ENCODE data around the gene LCLAT1.
A peak's percentile ranks its signal among the peaks of the same experiment; 100 is the strongest.
"Not testable (repeated sequence)": the region's sequence is repeated elsewhere in the genome, so short reads cannot be mapped to it uniquely, and the experiment has no call there.

Gene LCLAT1

GRCh38 chr2:30459140-30459539 is 12.1 kb downstream of the LCLAT1 start:
- no peaks in the 10 kb centered on the region for H3K27me3 Mint-ChIP-seq

GRCh38 chr2:30462131-30462857 is 15.2 kb downstream of the LCLAT1 start:
- H3K27me3 Mint-ChIP-seq = no peaks in the 10 kb centered on the region
- peaks cover 19% of the 10 kb centered on the region for H3K36me3 Mint-ChIP-seq
- peaks cover 3% of the 10 kb centered on the region for H3K9me3 Mint-ChIP-seq
- no peak for ATAC-seq
- H3K4me3 Mint-ChIP-seq = no peak overlapping the region
- H3K27ac Mint-ChIP-seq = peak overlapping the region; percentile 11
- H3K4me1 Mint-ChIP-seq = peaks cover 68% of the 10 kb centered on the region

More at GRCh38 chr2:30459140-30459539, 12.1 kb downstream of the LCLAT1 start:
- Mint-ChIP-seq H3K4me3 (no peak overlapping the region), H3K27ac (peak overlapping the region; percentile 17), H3K9me3 (peaks cover 3% of the 10 kb centered on the region), H3K4me1 (peaks cover 70% of the 10 kb centered on the region), H3K36me3 (peaks cover 19% of the 10 kb centered on the region)
- no peak for ATAC-seq

- no peaks in the 10 kb centered on the region for H3K27me3 Mint-ChIP-seq
- no peak overlapping the region for H3K27ac Mint-ChIP-seq
- no peaks in the 10 kb centered on the region for H3K9me3 Mint-ChIP-seq
- H3K4me1 Mint-ChIP-seq = peaks cover 55% of the 10 kb centered on the region
- H3K4me3 Mint-ChIP-seq = no peak overlapping the region
- peaks cover 24% of the 10 kb centered on the region for H3K36me3 Mint-ChIP-seq
- no peak for ATAC-seq
These were observed 16.5 kb downstream of the LCLAT1 start for GRCh38 chr2:30463535-30463934.

- Mint-ChIP-seq H3K27me3 (no peaks in the 10 kb centered on the region), H3K27ac (no peak overlapping the region), H3K4me3 (no peak overlapping the region), H3K36me3 (peaks cover 21% of the 10 kb centered on the region), H3K9me3 (no peaks in the 10 kb centered on the region), H3K4me1 (peaks cover 51% of the 10 kb centered on the region)
- no peak for ATAC-seq
These were observed 17.6 kb downstream of the LCLAT1 start for GRCh38 chr2:30464544-30465170.

- H3K9me3 Mint-ChIP-seq = no peaks in the 10 kb centered on the region
- peaks cover 20% of the 10 kb centered on the region for H3K36me3 Mint-ChIP-seq
- H3K4me3 Mint-ChIP-seq = no peak overlapping the region
- no peak for ATAC-seq
- H3K27me3 Mint-ChIP-seq = no peaks in the 10 kb centered on the region
- no peak overlapping the region for H3K27ac Mint-ChIP-seq
- H3K4me1 Mint-ChIP-seq = peaks cover 49% of the 10 kb centered on the region
These were observed 18.1 kb downstream of the LCLAT1 start for GRCh38 chr2:30465171-30465545.

GRCh38 chr2:30466216-30466615 is 19.2 kb downstream of the LCLAT1 start:
- peaks cover 15% of the 10 kb centered on the region for H3K36me3 Mint-ChIP-seq
- H3K27me3 Mint-ChIP-seq = no peaks in the 10 kb centered on the region
- peak overlapping the region; percentile 74 for H3K27ac Mint-ChIP-seq
- H3K4me1 Mint-ChIP-seq = peaks cover 39% of the 10 kb centered on the region
- ATAC-seq = no peak
- H3K9me3 Mint-ChIP-seq = no peaks in the 10 kb centered on the region
- no peak overlapping the region for H3K4me3 Mint-ChIP-seq

GRCh38 chr2:30467062-30467826 is 20.2 kb downstream of the LCLAT1 start:
- H3K27me3 Mint-ChIP-seq, H3K4me3 Mint-ChIP-seq, ATAC-seq, H3K9me3 Mint-ChIP-seq, H3K36me3 Mint-ChIP-seq, H3K27ac Mint-ChIP-seq: not testable (repeated sequence)
- H3K4me1 Mint-ChIP-seq = peaks cover 37% of the 10 kb centered on the region

- no peak for ATAC-seq
- no peak overlapping the region for H3K4me3 Mint-ChIP-seq
- no peaks in the 10 kb centered on the region for H3K9me3 Mint-ChIP-seq
- peaks cover 6% of the 10 kb centered on the region for H3K36me3 Mint-ChIP-seq
- no peak overlapping the region for H3K27ac Mint-ChIP-seq
- no peaks in the 10 kb centered on the region for H3K27me3 Mint-ChIP-seq
- H3K4me1 Mint-ChIP-seq = peaks cover 29% of the 10 kb centered on the region
These were observed 23.4 kb downstream of the LCLAT1 start for GRCh38 chr2:30470426-30470825.

- Mint-ChIP-seq H3K27ac (peak overlapping the region; percentile 36), H3K36me3 (peaks cover 6% of the 10 kb centered on the region), H3K27me3 (no peaks in the 10 kb centered on the region), H3K4me3 (no peak overlapping the region), H3K4me1 (peaks cover 28% of the 10 kb centered on the region), H3K9me3 (no peaks in the 10 kb centered on the region)
- no peak for ATAC-seq
These were observed 25.3 kb downstream of the LCLAT1 start for GRCh38 chr2:30472326-30472725.

GRCh38 chr2:30475542-30475941 is 28.5 kb downstream of the LCLAT1 start:
- Mint-ChIP-seq H3K27ac (no peak overlapping the region), H3K4me1 (peaks cover 25% of the 10 kb centered on the region), H3K27me3 (no peaks in the 10 kb centered on the region), H3K36me3 (peaks cover 6% of the 10 kb centered on the region), H3K9me3 (no peaks in the 10 kb centered on the region), H3K4me3 (no peak overlapping the region)
- ATAC-seq = no peak

- peaks cover 36% of the 10 kb centered on the region for H3K4me1 Mint-ChIP-seq
- no peaks in the 10 kb centered on the region for H3K27me3 Mint-ChIP-seq
- ATAC-seq = no peak
- no peaks in the 10 kb centered on the region for H3K9me3 Mint-ChIP-seq
- H3K36me3 Mint-ChIP-seq = peaks cover 6% of the 10 kb centered on the region
- H3K4me3 Mint-ChIP-seq = no peak overlapping the region
- no peak overlapping the region for H3K27ac Mint-ChIP-seq
These were observed 29.6 kb downstream of the LCLAT1 start for GRCh38 chr2:30476636-30477035.

- H3K27ac Mint-ChIP-seq = peak overlapping the region; percentile 30
- no peak overlapping the region for H3K4me3 Mint-ChIP-seq
- peak; percentile 53 for ATAC-seq
- peaks cover 6% of the 10 kb centered on the region for H3K36me3 Mint-ChIP-seq
- peaks cover 16% of the 10 kb centered on the region for H3K4me1 Mint-ChIP-seq
- no peaks in the 10 kb centered on the region for H3K27me3 Mint-ChIP-seq
- no peaks in the 10 kb centered on the region for H3K9me3 Mint-ChIP-seq
These were observed 33.8 kb downstream of the LCLAT1 start for GRCh38 chr2:30480703-30481322.

GRCh38 chr2:30481323-30481800 is 34.3 kb downstream of the LCLAT1 start:
- Mint-ChIP-seq H3K27me3 (no peaks in the 10 kb centered on the region), H3K9me3 (peaks cover 1% of the 10 kb centered on the region), H3K36me3 (peaks cover 8% of the 10 kb centered on the region), H3K4me3 (no peak overlapping the region), H3K4me1 (peaks cover 18% of the 10 kb centered on the region), H3K27ac (peak overlapping the region; percentile 30)
- ATAC-seq = no peak

GRCh38 chr2:30482011-30482410 is 35.0 kb downstream of the LCLAT1 start:
- H3K4me3 Mint-ChIP-seq = no peak overlapping the region
- ATAC-seq = no peak
- H3K36me3 Mint-ChIP-seq = peaks cover 11% of the 10 kb centered on the region
- peaks cover 24% of the 10 kb centered on the region for H3K4me1 Mint-ChIP-seq
- no peaks in the 10 kb centered on the region for H3K27me3 Mint-ChIP-seq
- H3K9me3 Mint-ChIP-seq = peaks cover 2% of the 10 kb centered on the region
- no peak overlapping the region for H3K27ac Mint-ChIP-seq

GRCh38 chr2:30484145-30484544 is 37.1 kb downstream of the LCLAT1 start:
- Mint-ChIP-seq H3K4me1 (peaks cover 38% of the 10 kb centered on the region), H3K36me3 (peaks cover 10% of the 10 kb centered on the region), H3K27ac (no peak overlapping the region), H3K4me3 (no peak overlapping the region), H3K9me3 (peaks cover 2% of the 10 kb centered on the region), H3K27me3 (no peaks in the 10 kb centered on the region)
- ATAC-seq = no peak

Data from stimulated activated memory B cell treated with anti-CD40 and anti-IgM and Interleukin-4, amounts not matched to agents 10 μg/mL and 1 μg/mL and 100 μg/mL, for 72 hours (primary cell).